WTC11 (cell line): Measurements from ENCODE around the gene ST6GAL1. TPM values are rescaled to one million over a fixed set of nuclear protein-coding genes. Genes with fewer than 3 reads are reported as not detected.

Source experiments
- ATAC-seq: fragments of 200-7000 bp; cut with Tn5 transposase; 2 replicates; pipeline ENCODE4 v1.10.0; 2021; ENCODE audit warnings: mild to moderate bottlenecking, moderate library complexity
- CTCF ChIA-PET: fragments of 300-600 bp; sonication (Branson Sonifier 250); formaldehyde crosslinking; loops from one replicate; lab custom pipeline; 2021; ENCODE audit warnings: antibody characterized with exemption; lab: Charles Lee
- POLR2A ChIA-PET: fragments of 350-600 bp; sonication (Branson Sonifier 250); formaldehyde crosslinking; loops from one replicate; lab custom pipeline; 2021; ENCODE audit warnings: antibody characterized with exemption; lab: Charles Lee
- DNase-seq: peaks from one replicate; pipeline ENCODE4 v3.0.0; 2021; ENCODE audit warnings: low spot score
- H3K27ac Mint-ChIP-seq: 2 replicates; pipeline ENCODE4 v1.8.0; 2021; ENCODE audit warnings: mixed read lengths
- H3K27me3 Mint-ChIP-seq: 2 replicates; pipeline ENCODE4 v1.8.0; 2021; ENCODE audit warnings: low read depth, mild to moderate bottlenecking, moderate library complexity, mixed read lengths
- H3K36me3 Mint-ChIP-seq: 2 replicates; pipeline ENCODE4 v1.8.0; 2021; ENCODE audit warnings: mixed read lengths
- H3K4me1 Mint-ChIP-seq: 2 replicates; pipeline ENCODE4 v1.8.0; 2022; ENCODE audit warnings: mixed read lengths
- H3K4me3 Mint-ChIP-seq: 2 replicates; pipeline ENCODE4 v1.8.0; 2021; ENCODE audit warnings: mild to moderate bottlenecking, moderate library complexity, mixed read lengths
- H3K9me3 Mint-ChIP-seq: 2 replicates; pipeline ENCODE4 v1.8.0; 2021; ENCODE audit warnings: mixed read lengths
- CREB1 ChIP-seq: sonication (generic); formaldehyde crosslinking; IDR thresholded peaks from 2 replicates; pipeline ENCODE4 v1.8.0; 2023; ENCODE audit warnings: mild to moderate bottlenecking, missing genetic modification reagents
- CREM ChIP-seq: sonication (generic); formaldehyde crosslinking; IDR thresholded peaks from 2 replicates; pipeline ENCODE4 v1.8.1; 2022; ENCODE audit warnings: mild to moderate bottlenecking, missing genetic modification reagents, moderate library complexity
- EMX1 ChIP-seq: fragments of 250-450 bp; sonication (Bioruptor Pico); IDR thresholded peaks from 2 replicates; pipeline ENCODE4 v1.8.0; 2021; ENCODE audit warnings: mild to moderate bottlenecking
- ESRRA ChIP-seq: sonication (generic); formaldehyde crosslinking; IDR thresholded peaks from 2 replicates; pipeline ENCODE4 v1.8.1; 2022; ENCODE audit warnings: mild to moderate bottlenecking, missing genetic modification reagents, borderline replicate concordance
- ETV6 ChIP-seq: sonication (generic); formaldehyde crosslinking; IDR thresholded peaks from 2 replicates; pipeline ENCODE4 v1.8.1; 2022; ENCODE audit warnings: mild to moderate bottlenecking, missing genetic modification reagents
- JAZF1 ChIP-seq: fragments of 250-450 bp; sonication (Bioruptor Pico); IDR thresholded peaks from 2 replicates; pipeline ENCODE4 v1.9.0; 2021; ENCODE audit warnings: moderate library complexity, mild to moderate bottlenecking, inconsistent platforms
- JUN ChIP-seq: sonication (generic); formaldehyde crosslinking; IDR thresholded peaks from 2 replicates; pipeline ENCODE4 v1.8.0; 2023; ENCODE audit warnings: mild to moderate bottlenecking, missing genetic modification reagents
- NFYB ChIP-seq: sonication (generic); formaldehyde crosslinking; conservative IDR thresholded peaks from 2 replicates; pipeline ENCODE4 v1.8.0; 2022; ENCODE audit warnings: low read depth, missing genetic modification reagents
- ZNF317 ChIP-seq: sonication (generic); formaldehyde crosslinking; IDR thresholded peaks from 2 replicates; pipeline ENCODE4 v1.8.1; 2023; ENCODE audit warnings: low read depth, mild to moderate bottlenecking, moderate library complexity, missing genetic modification reagents, borderline replicate concordance
- total RNA-seq: library from RNA; stranded (reverse); gene quantifications from 3 replicates; pipeline ENCODE4 v1.2.3, GENCODE V29; 2021
- TF ChIP-seq, protein P1 (sequence below): sonication (generic); formaldehyde crosslinking; conservative IDR thresholded peaks from 2 replicates; pipeline ENCODE4 v1.8.1; 2023; ENCODE audit warnings: mild to moderate bottlenecking, low read depth, missing genetic modification reagents, moderate library complexity
- TF ChIP-seq, protein P2 (sequence below): sonication (generic); formaldehyde crosslinking; IDR thresholded peaks from 2 replicates; pipeline ENCODE4 v1.8.0; 2023; ENCODE audit warnings: mild to moderate bottlenecking, missing genetic modification reagents
- TF ChIP-seq, protein P3 (sequence below): sonication (generic); formaldehyde crosslinking; IDR thresholded peaks from 2 replicates; pipeline ENCODE4 v1.8.1; 2023; ENCODE audit warnings: mild to moderate bottlenecking, moderate library complexity, missing genetic modification reagents

The ST6GAL1 gene
- total RNA-seq, 1 experiment from 2014 or later = 87.5 TPM

DNA sequence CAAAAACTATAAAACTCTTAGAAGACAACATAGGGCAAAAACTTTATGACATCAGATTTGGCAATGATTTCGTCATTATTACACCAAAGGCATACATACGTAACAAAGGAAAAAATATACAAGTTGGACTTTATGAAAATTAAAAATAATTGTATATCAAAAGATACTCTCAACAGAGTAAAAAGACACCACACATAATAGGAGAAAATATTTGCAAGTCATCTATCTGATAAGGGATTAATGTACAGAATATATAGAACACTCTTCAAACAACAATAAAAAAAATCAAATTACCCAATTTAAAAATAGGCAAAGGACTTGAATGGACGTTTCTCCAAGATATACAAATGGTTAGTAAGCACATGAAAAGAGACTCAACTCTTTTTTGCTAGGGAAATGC is 131.4 kb downstream of the ST6GAL1 start:
- ChIA-PET POLR2A (no interaction called here), CTCF (no interaction called here)
- TF ChIP-seq ESRRA (CRISPR knock-in tag) (no peak), NFYB (CRISPR knock-in tag) (no peak), JUN (CRISPR knock-in tag) (no peak), CREM (CRISPR knock-in tag) (no peak), JAZF1 (no peak)
- TF ChIP-seq, protein P1, sequence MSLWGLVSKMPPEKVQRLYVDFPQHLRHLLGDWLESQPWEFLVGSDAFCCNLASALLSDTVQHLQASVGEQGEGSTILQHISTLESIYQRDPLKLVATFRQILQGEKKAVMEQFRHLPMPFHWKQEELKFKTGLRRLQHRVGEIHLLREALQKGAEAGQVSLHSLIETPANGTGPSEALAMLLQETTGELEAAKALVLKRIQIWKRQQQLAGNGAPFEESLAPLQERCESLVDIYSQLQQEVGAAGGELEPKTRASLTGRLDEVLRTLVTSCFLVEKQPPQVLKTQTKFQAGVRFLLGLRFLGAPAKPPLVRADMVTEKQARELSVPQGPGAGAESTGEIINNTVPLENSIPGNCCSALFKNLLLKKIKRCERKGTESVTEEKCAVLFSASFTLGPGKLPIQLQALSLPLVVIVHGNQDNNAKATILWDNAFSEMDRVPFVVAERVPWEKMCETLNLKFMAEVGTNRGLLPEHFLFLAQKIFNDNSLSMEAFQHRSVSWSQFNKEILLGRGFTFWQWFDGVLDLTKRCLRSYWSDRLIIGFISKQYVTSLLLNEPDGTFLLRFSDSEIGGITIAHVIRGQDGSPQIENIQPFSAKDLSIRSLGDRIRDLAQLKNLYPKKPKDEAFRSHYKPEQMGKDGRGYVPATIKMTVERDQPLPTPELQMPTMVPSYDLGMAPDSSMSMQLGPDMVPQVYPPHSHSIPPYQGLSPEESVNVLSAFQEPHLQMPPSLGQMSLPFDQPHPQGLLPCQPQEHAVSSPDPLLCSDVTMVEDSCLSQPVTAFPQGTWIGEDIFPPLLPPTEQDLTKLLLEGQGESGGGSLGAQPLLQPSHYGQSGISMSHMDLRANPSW (CRISPR knock-in tag) = no peak
- H3K9me3 Mint-ChIP-seq = peaks cover 21% of the 10 kb centered on the region
- H3K27ac Mint-ChIP-seq = no peak overlapping the region
- DNase-seq = no peak
- H3K27me3 Mint-ChIP-seq = no peaks in the 10 kb centered on the region
- peaks cover 36% of the 10 kb centered on the region for H3K4me1 Mint-ChIP-seq
- no peak overlapping the region for H3K4me3 Mint-ChIP-seq
- no peak for ATAC-seq
- peaks cover 54% of the 10 kb centered on the region for H3K36me3 Mint-ChIP-seq

DNA sequence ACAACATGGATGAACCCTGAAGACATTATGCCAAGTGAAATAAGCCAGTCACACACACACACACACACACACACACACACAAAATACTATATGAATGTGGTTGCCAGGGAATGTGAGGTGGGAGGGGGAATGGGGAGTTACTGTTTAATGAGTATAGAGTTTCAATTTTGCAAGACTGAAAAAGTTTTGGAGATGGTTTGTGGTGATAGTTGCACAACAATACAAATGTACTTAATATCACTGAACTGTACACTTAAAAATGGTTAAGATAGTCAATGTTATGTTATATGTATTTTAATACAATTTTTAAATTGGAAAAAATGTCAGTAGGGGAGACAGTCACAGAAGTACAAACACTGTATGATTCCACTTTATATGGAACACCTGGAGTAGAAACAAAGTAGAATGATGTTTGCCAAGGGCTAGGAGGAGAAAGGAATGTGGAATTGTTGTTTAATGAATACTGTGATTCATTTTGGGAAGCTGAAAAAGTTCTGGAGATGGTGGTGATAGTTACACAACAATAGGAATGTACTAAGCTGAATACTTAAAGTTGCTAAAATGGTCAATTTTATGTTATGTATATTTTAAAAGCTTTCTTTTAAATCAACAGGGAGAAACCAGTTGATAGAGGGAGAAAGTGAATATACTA is 132.3 kb downstream of the ST6GAL1 start:
- Mint-ChIP-seq H3K4me3 (no peak overlapping the region), H3K27ac (peak overlapping the region; percentile 52), H3K9me3 (peaks cover 12% of the 10 kb centered on the region), H3K36me3 (peaks cover 44% of the 10 kb centered on the region), H3K4me1 (peaks cover 37% of the 10 kb centered on the region), H3K27me3 (no peaks in the 10 kb centered on the region)
- POLR2A ChIA-PET = no interaction called here
- CTCF ChIA-PET = interaction anchor here (0.5 kb wide), 1 partner anchor 122 kb away, joined by 3 read pairs; no protein-coding TSS in a partner anchor
- TF ChIP-seq, protein P2, sequence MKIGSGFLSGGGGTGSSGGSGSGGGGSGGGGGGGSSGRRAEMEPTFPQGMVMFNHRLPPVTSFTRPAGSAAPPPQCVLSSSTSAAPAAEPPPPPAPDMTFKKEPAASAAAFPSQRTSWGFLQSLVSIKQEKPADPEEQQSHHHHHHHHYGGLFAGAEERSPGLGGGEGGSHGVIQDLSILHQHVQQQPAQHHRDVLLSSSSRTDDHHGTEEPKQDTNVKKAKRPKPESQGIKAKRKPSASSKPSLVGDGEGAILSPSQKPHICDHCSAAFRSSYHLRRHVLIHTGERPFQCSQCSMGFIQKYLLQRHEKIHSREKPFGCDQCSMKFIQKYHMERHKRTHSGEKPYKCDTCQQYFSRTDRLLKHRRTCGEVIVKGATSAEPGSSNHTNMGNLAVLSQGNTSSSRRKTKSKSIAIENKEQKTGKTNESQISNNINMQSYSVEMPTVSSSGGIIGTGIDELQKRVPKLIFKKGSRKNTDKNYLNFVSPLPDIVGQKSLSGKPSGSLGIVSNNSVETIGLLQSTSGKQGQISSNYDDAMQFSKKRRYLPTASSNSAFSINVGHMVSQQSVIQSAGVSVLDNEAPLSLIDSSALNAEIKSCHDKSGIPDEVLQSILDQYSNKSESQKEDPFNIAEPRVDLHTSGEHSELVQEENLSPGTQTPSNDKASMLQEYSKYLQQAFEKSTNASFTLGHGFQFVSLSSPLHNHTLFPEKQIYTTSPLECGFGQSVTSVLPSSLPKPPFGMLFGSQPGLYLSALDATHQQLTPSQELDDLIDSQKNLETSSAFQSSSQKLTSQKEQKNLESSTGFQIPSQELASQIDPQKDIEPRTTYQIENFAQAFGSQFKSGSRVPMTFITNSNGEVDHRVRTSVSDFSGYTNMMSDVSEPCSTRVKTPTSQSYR (CRISPR knock-in tag) = no peak
- no peak for TF ChIP-seq ETV6 (CRISPR knock-in tag)
- TF ChIP-seq CREB1 (CRISPR knock-in tag) = no peak
- TF ChIP-seq, protein P1 (CRISPR knock-in tag) = no peak
- TF ChIP-seq, protein P3, sequence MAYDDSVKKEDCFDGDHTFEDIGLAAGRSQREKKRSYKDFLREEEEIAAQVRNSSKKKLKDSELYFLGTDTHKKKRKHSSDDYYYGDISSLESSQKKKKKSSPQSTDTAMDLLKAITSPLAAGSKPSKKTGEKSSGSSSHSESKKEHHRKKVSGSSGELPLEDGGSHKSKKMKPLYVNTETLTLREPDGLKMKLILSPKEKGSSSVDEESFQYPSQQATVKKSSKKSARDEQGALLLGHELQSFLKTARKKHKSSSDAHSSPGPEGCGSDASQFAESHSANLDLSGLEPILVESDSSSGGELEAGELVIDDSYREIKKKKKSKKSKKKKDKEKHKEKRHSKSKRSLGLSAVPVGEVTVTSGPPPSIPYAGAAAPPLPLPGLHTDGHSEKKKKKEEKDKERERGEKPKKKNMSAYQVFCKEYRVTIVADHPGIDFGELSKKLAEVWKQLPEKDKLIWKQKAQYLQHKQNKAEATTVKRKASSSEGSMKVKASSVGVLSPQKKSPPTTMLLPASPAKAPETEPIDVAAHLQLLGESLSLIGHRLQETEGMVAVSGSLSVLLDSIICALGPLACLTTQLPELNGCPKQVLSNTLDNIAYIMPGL = no peak
- no peak for TF ChIP-seq ZNF317
- no peak for TF ChIP-seq EMX1
- ATAC-seq (no peak), DNase-seq (no peak)
